Measurements from ENCODE around the gene EVX2.

- no peak for TF ChIP-seq ARNT (IDR thresholded peaks at IDR 0.05)
- no peak for TF ChIP-seq SP1 (IDR thresholded peaks at IDR 0.05)
- TF ChIP-seq CTBP1 (IDR thresholded peaks at IDR 0.05; ENCODE audit: borderline replicate concordance) = no peak
- TF ChIP-seq TARDBP (IDR thresholded peaks at IDR 0.05) = no peak
- TF ChIP-seq L3MBTL2 (conservative IDR thresholded peaks at IDR 0.05) = no peak
Observed at GRCh38 chr2:176103742-176104315, 20.1 kb upstream of the EVX2 start.

Measured in HEK293T (cell line).